Measurements from ENCODE around the gene FIBP.

FIBP gene

DNA sequence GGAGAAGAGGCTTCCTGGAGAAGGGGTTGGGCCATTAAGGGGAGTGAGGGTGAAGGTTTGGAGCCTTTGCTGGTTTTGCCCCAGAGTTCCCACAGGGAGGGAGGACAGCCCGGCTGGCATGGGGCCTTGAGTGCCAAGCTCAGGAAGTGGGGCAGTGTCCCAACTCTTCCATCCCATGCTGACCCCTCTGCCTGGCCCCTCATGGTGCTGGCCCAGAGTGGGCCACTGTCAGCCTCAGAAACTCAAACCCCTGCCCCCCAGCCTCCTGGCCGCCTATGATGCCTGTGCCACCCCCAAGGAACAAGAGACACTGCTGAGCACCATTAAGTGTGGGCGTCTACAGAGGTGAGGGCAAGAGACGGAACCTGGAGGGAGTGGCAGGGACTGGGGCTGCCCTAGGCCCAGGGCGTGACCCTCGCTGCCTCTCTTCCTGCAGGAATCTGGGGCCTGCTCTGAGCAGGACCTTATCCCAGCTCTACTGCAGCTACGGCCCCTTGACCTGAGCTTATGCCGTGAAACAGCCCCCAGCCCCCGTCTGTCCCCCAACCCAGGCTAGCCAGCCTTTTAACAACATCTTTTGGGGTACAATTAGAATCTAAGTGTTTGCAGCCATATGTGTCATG is 22.6 kb downstream of the FIBP start:
- Histone ChIP-seq H3K9ac (ENCODE audit: low read length) (no peak overlapping the region), H3K36me3 (ENCODE audit: insufficient read depth, low read length) (peaks cover 84% of the 10 kb centered on the region), H3K27me3 (ENCODE audit: control insufficient read depth in 1 of 2, insufficient read depth in 2 of 2, low read length in 2 of 2) (no peaks in the 10 kb centered on the region), H3K4me3 (ENCODE audit: low read depth in 1 of 2, low read length in 2 of 2) (no peak overlapping the region), H3K27ac (ENCODE audit: low read depth, low read length) (no peak overlapping the region), H3K9me3 (ENCODE audit: low read length) (no peaks in the 10 kb centered on the region), H3K4me1 (ENCODE audit: insufficient read depth, low read length) (peaks cover 47% of the 10 kb centered on the region)

DNA sequence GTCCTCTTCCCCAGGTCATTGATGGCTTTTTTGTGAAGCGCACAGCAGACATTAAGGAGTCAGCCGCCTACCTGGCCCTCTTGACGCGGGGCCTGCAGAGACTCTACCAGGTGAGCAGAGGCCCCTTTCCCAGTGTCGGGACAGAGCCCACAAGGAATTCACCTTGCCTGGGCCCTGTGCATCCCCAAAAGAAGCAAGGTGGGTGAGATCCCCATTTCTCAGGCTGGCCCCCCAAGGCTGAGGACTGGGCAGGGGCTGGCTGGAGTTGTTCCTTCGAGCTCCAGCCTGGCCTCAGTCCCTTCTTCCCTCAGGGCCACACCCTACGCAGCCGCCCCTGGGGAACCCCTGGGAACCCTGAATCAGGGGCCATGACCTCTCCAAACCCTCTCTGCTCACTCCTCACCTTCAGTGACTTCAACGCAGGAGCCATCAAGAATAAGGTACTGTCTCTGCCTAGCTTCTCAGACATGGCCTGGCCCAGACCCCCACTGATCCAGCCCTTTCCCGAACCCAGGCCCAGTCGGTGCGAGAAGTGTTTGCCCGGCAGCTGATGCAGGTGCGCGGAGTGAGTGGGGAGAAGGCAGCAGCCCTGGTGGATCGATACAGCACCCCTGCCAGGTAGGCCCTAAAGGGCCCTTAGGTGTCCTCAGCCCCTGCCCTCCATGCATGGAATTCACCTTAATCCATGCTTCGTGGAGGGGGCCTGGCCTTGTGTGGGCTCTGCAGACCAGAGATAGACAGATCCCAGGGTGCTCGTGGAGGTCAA is 23.4 kb downstream of the FIBP start:
- Histone ChIP-seq H3K4me1 (ENCODE audit: insufficient read depth, low read length) (peaks cover 41% of the 10 kb centered on the region), H3K9me3 (ENCODE audit: low read length) (no peaks in the 10 kb centered on the region), H3K9ac (ENCODE audit: low read length) (no peak overlapping the region), H3K27ac (ENCODE audit: low read depth, low read length) (no peak overlapping the region), H3K4me3 (ENCODE audit: low read depth in 1 of 2, low read length in 2 of 2) (no peak overlapping the region), H3K27me3 (ENCODE audit: control insufficient read depth in 1 of 2, insufficient read depth in 2 of 2, low read length in 2 of 2) (no peaks in the 10 kb centered on the region), H3K36me3 (ENCODE audit: insufficient read depth, low read length) (peaks cover 79% of the 10 kb centered on the region)

GRCh38 chr11:65863889-65864705 is 24.2 kb downstream of the FIBP start:
- H3K9ac ChIP-seq (ENCODE audit: low read length) = no peak overlapping the region
- no peak overlapping the region for H3K4me3 ChIP-seq (ENCODE audit: low read depth in 1 of 2, low read length in 2 of 2)
- peaks cover 41% of the 10 kb centered on the region for H3K4me1 ChIP-seq (ENCODE audit: insufficient read depth, low read length)
- no peaks in the 10 kb centered on the region for H3K27me3 ChIP-seq (ENCODE audit: control insufficient read depth in 1 of 2, insufficient read depth in 2 of 2, low read length in 2 of 2)
- H3K27ac ChIP-seq (ENCODE audit: low read depth, low read length) = no peak overlapping the region
- H3K9me3 ChIP-seq (ENCODE audit: low read length) = no peaks in the 10 kb centered on the region
- peaks cover 71% of the 10 kb centered on the region for H3K36me3 ChIP-seq (ENCODE audit: insufficient read depth, low read length)

DNA sequence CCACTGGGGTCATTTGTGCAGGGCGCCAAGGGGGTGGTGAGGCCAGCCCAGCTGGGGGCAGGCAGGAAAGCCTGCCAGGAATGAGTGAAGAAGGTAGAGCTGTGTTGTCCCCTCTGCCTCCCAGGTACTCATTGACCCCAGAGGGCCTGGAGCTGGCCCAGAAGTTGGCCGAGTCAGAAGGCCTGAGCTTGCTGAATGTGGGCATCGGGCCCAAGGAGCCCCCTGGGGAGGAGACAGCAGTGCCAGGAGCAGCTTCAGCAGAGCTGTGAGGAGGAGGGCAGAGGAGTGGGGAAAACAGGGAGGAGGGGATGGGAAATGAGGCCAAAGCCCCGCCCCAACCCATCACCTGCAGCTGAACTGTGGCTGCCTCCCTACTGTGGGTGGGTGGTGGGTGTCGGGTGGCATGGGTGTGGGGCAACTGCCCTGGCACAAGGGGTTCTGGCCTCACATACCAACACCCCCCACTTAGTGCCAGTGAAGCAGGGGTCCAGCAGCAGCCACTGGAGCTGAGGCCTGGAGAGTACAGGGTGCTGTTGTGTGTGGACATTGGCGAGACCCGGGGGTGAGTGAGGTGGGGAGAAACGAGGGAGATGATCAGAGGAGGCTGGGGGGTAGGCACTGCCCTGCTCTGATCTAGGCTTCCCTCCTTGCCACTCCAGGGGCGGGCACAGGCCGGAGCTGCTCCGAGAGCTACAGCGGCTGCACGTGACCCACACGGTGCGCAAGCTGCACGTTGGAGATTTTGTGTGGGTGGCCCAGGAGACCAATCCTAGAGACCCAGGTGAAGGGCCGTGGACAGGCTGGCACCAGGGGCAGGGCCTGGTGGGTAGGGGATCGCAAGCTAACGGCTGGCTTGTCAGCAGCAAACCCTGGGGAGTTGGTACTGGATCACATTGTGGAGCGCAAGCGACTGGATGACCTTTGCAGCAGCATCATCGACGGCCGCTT is 25.1 kb downstream of the FIBP start:
- Histone ChIP-seq H3K27me3 (ENCODE audit: control insufficient read depth in 1 of 2, insufficient read depth in 2 of 2, low read length in 2 of 2) (no peaks in the 10 kb centered on the region), H3K27ac (ENCODE audit: low read depth, low read length) (no peak overlapping the region), H3K9me3 (ENCODE audit: low read length) (no peaks in the 10 kb centered on the region), H3K4me1 (ENCODE audit: insufficient read depth, low read length) (peaks cover 41% of the 10 kb centered on the region), H3K9ac (ENCODE audit: low read length) (no peak overlapping the region), H3K4me3 (ENCODE audit: low read depth in 1 of 2, low read length in 2 of 2) (no peak overlapping the region), H3K36me3 (ENCODE audit: insufficient read depth, low read length) (peaks cover 62% of the 10 kb centered on the region)

DNA sequence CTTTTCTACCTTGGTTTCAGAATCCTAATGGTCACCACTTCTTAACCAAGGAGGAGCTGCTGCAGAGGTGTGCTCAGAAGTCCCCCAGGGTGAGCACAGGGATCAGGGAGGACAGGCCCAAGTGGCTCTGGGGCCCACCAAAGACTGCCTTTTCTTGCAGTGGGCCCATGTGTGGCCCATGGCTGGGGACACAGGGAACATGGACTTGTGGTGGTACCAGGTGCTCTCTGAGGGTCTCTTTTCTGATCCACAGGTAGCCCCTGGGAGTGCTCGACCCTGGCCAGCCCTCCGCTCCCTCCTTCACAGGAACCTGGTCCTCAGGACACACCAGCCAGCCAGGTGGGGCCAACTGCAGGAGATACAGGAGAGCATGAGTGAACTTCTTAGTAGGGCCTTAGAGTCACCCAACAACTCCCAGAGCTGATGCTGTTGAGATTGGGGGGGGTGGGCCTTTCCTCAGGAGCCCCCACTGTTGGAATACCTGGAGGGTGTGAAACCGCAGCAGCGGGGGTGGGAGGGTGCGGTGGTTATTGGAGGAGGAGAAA is 26.0 kb downstream of the FIBP start:
- Histone ChIP-seq H3K4me3 (ENCODE audit: low read depth in 1 of 2, low read length in 2 of 2) (peak overlapping the region in 1 of 2 donors; percentile 68), H3K27me3 (ENCODE audit: control insufficient read depth in 1 of 2, insufficient read depth in 2 of 2, low read length in 2 of 2) (no peaks in the 10 kb centered on the region), H3K36me3 (ENCODE audit: insufficient read depth, low read length) (peaks cover 55% of the 10 kb centered on the region), H3K4me1 (ENCODE audit: insufficient read depth, low read length) (peaks cover 31% of the 10 kb centered on the region), H3K9me3 (ENCODE audit: low read length) (no peaks in the 10 kb centered on the region), H3K27ac (ENCODE audit: low read depth, low read length) (peak overlapping the region; percentile 99), H3K9ac (ENCODE audit: low read length) (no peak overlapping the region)

- H3K27me3 ChIP-seq (ENCODE audit: control insufficient read depth in 1 of 2, insufficient read depth in 2 of 2, low read length in 2 of 2) = no peaks in the 10 kb centered on the region
- H3K9ac ChIP-seq (ENCODE audit: low read length) = peak overlapping the region; percentile 93
- peak overlapping the region; percentile 68 to 71 for H3K4me3 ChIP-seq (ENCODE audit: low read depth in 1 of 2, low read length in 2 of 2)
- no peaks in the 10 kb centered on the region for H3K9me3 ChIP-seq (ENCODE audit: low read length)
- H3K36me3 ChIP-seq (ENCODE audit: insufficient read depth, low read length) = peaks cover 49% of the 10 kb centered on the region
- peak overlapping the region; percentile 99 for H3K27ac ChIP-seq (ENCODE audit: low read depth, low read length)
- peaks cover 31% of the 10 kb centered on the region for H3K4me1 ChIP-seq (ENCODE audit: insufficient read depth, low read length)
These were observed 26.6 kb downstream of the FIBP start for GRCh38 chr11:65861533-65862183.

GRCh38 chr11:65861165-65861505 is 27.1 kb downstream of the FIBP start:
- H3K27ac ChIP-seq (ENCODE audit: low read depth, low read length) = peak overlapping the region; percentile 99
- H3K9me3 ChIP-seq (ENCODE audit: low read length) = no peaks in the 10 kb centered on the region
- H3K4me3 ChIP-seq (ENCODE audit: low read depth in 1 of 2, low read length in 2 of 2) = peak overlapping the region; percentile 68 to 71
- H3K27me3 ChIP-seq (ENCODE audit: control insufficient read depth in 1 of 2, insufficient read depth in 2 of 2, low read length in 2 of 2) = no peaks in the 10 kb centered on the region
- peak overlapping the region; percentile 93 for H3K9ac ChIP-seq (ENCODE audit: low read length)
- peaks cover 47% of the 10 kb centered on the region for H3K36me3 ChIP-seq (ENCODE audit: insufficient read depth, low read length)
- peaks cover 36% of the 10 kb centered on the region for H3K4me1 ChIP-seq (ENCODE audit: insufficient read depth, low read length)

GRCh38 chr11:65860278-65861164 is 27.8 kb downstream of the FIBP start, which contains the start of gene MUS81:
TSS of gene MUS81 (plus strand) at chr11:65860433. CDS start at chr11:65860754, 321 bp downstream.
- peak within 1 kb of the TSS; percentile 93 for H3K9ac ChIP-seq (ENCODE audit: low read length)
- no peaks in the 10 kb centered on the region for H3K27me3 ChIP-seq (ENCODE audit: control insufficient read depth in 1 of 2, insufficient read depth in 2 of 2, low read length in 2 of 2)
- peak within 1 kb of the TSS; percentile 68 to 71 for H3K4me3 ChIP-seq (ENCODE audit: low read depth in 1 of 2, low read length in 2 of 2)
- H3K9me3 ChIP-seq (ENCODE audit: low read length) = no peaks in the 10 kb centered on the region
- H3K4me1 ChIP-seq (ENCODE audit: insufficient read depth, low read length) = peaks cover 42% of the 10 kb centered on the region
- peak within 1 kb of the TSS; percentile 99 for H3K27ac ChIP-seq (ENCODE audit: low read depth, low read length)
- H3K36me3 ChIP-seq (ENCODE audit: insufficient read depth, low read length) = peaks cover 47% of the 10 kb centered on the region

- peaks cover 45% of the 10 kb centered on the region for H3K4me1 ChIP-seq (ENCODE audit: insufficient read depth, low read length)
- H3K4me3 ChIP-seq (ENCODE audit: low read depth in 1 of 2, low read length in 2 of 2) = peak overlapping the region; percentile 68 to 71
- H3K27ac ChIP-seq (ENCODE audit: low read depth, low read length) = peak overlapping the region; percentile 99
- peaks cover 47% of the 10 kb centered on the region for H3K36me3 ChIP-seq (ENCODE audit: insufficient read depth, low read length)
- H3K27me3 ChIP-seq (ENCODE audit: control insufficient read depth in 1 of 2, insufficient read depth in 2 of 2, low read length in 2 of 2) = no peaks in the 10 kb centered on the region
- peak overlapping the region; percentile 93 for H3K9ac ChIP-seq (ENCODE audit: low read length)
- H3K9me3 ChIP-seq (ENCODE audit: low read length) = no peaks in the 10 kb centered on the region
These were observed 28.4 kb downstream of the FIBP start for GRCh38 chr11:65859812-65860277.
